Nephron (organoid): Measurements from ENCODE around the gene WWOX.
A peak's percentile ranks its signal among the peaks of the same experiment; 100 is the strongest.

Experiments used
- H3K27ac Mint-ChIP-seq, 3 experiments: 2 replicates each; pipeline ENCODE4 v1.8.0; 2020; ENCODE audit warnings: mixed read lengths in 3 of 3, mild to moderate bottlenecking in 2 of 3, moderate library complexity in 1 of 3
- H3K27me3 Mint-ChIP-seq: 2 replicates; pipeline ENCODE4 v1.8.0; 2021; ENCODE audit warnings: low read depth, mild to moderate bottlenecking, moderate library complexity, mixed read lengths
- H3K36me3 Mint-ChIP-seq: 2 replicates; pipeline ENCODE4 v1.8.0; 2020; ENCODE audit warnings: low read depth, mixed read lengths
- H3K4me1 Mint-ChIP-seq: 2 replicates; pipeline ENCODE4 v1.8.0; 2020; ENCODE audit warnings: mixed read lengths
- H3K4me3 Mint-ChIP-seq, 3 experiments: 2 replicates each; pipeline ENCODE4 v1.8.0; 2020; ENCODE audit warnings: mild to moderate bottlenecking in 3 of 3, mixed read lengths in 3 of 3, moderate library complexity in 2 of 3
- H3K9me3 Mint-ChIP-seq: 2 replicates; pipeline ENCODE4 v1.8.0; 2020; ENCODE audit warnings: mixed read lengths
- CTCF ChIP-seq, 3 experiments: fragments of 200-600 bp; sonication (generic); IDR thresholded peaks; one replicate each; pipeline ENCODE4 v1.5.0; 2021; ENCODE audit warnings: antibody characterized with exemption in 3 of 3; ENCODE audit not compliant: unreplicated experiment in 3 of 3

Gene WWOX

GRCh38 chr16:78441298-78441697 is 341.8 kb downstream of the WWOX start:
- Mint-ChIP-seq H3K27ac (no peak overlapping the region), H3K27me3 (peaks cover 14% of the 10 kb centered on the region), H3K4me3 (no peak overlapping the region), H3K4me1 (peaks cover 17% of the 10 kb centered on the region), H3K36me3 (no peaks in the 10 kb centered on the region), H3K9me3 (peaks cover 2% of the 10 kb centered on the region)
- no peak for TF ChIP-seq CTCF (IDR thresholded peaks at IDR 0.05; ENCODE audit: unreplicated experiment in 3 of 3)

- Mint-ChIP-seq H3K27ac (peak overlapping the region in 2 of 3 experiments; percentile 64 to 73), H3K4me3 (no peak overlapping the region), H3K36me3 (no peaks in the 10 kb centered on the region), H3K27me3 (peaks cover 9% of the 10 kb centered on the region), H3K9me3 (peaks cover 2% of the 10 kb centered on the region), H3K4me1 (peaks cover 21% of the 10 kb centered on the region)
- TF ChIP-seq CTCF (IDR thresholded peaks at IDR 0.05; ENCODE audit: unreplicated experiment in 3 of 3) = no peak
Observed at GRCh38 chr16:78443542-78444364, 344.3 kb downstream of the WWOX start.

- Mint-ChIP-seq H3K27ac (no peak overlapping the region), H3K4me1 (peaks cover 36% of the 10 kb centered on the region), H3K9me3 (no peaks in the 10 kb centered on the region), H3K27me3 (peaks cover 7% of the 10 kb centered on the region), H3K36me3 (no peaks in the 10 kb centered on the region), H3K4me3 (no peak overlapping the region)
- no peak for TF ChIP-seq CTCF (IDR thresholded peaks at IDR 0.05; ENCODE audit: unreplicated experiment in 3 of 3)
Observed at GRCh38 chr16:78445818-78446217, 346.4 kb downstream of the WWOX start.

- Mint-ChIP-seq H3K4me3 (no peak overlapping the region), H3K27ac (peak overlapping the region in 2 of 3 experiments; percentile 40 to 57), H3K27me3 (peaks cover under 1% of the 10 kb centered on the region), H3K4me1 (peaks cover 42% of the 10 kb centered on the region), H3K36me3 (no peaks in the 10 kb centered on the region), H3K9me3 (no peaks in the 10 kb centered on the region)
- TF ChIP-seq CTCF (IDR thresholded peaks at IDR 0.05; ENCODE audit: unreplicated experiment in 3 of 3) = no peak
Observed at GRCh38 chr16:78446486-78446885, 347.0 kb downstream of the WWOX start.

- no peaks in the 10 kb centered on the region for H3K36me3 Mint-ChIP-seq
- H3K27ac Mint-ChIP-seq = peak overlapping the region; percentile 51 to 90 (median 57)
- no peaks in the 10 kb centered on the region for H3K9me3 Mint-ChIP-seq
- no peak for TF ChIP-seq CTCF (IDR thresholded peaks at IDR 0.05; ENCODE audit: unreplicated experiment in 3 of 3)
- peaks cover 47% of the 10 kb centered on the region for H3K4me1 Mint-ChIP-seq
- H3K4me3 Mint-ChIP-seq = peak overlapping the region in 1 of 3 experiments; percentile 51
- H3K27me3 Mint-ChIP-seq = no peaks in the 10 kb centered on the region
Observed at GRCh38 chr16:78446992-78447563, 347.6 kb downstream of the WWOX start.
